WTC11 (cell line): Measurements from ENCODE around the gene HOXC5. TPM values are rescaled to one million over a fixed set of nuclear protein-coding genes. Genes with fewer than 3 reads are reported as not detected.

Experiments used
- ATAC-seq: fragments of 200-7000 bp; cut with Tn5 transposase; 2 replicates; pipeline ENCODE4 v1.10.0; 2021; ENCODE audit warnings: mild to moderate bottlenecking, moderate library complexity
- CTCF ChIA-PET: fragments of 300-600 bp; sonication (Branson Sonifier 250); formaldehyde crosslinking; loops from one replicate; lab custom pipeline; 2021; ENCODE audit warnings: antibody characterized with exemption; lab: Charles Lee
- POLR2A ChIA-PET: fragments of 350-600 bp; sonication (Branson Sonifier 250); formaldehyde crosslinking; loops from one replicate; lab custom pipeline; 2021; ENCODE audit warnings: antibody characterized with exemption; lab: Charles Lee
- DNase-seq: peaks from one replicate; pipeline ENCODE4 v3.0.0; 2021; ENCODE audit warnings: low spot score
- H3K27ac Mint-ChIP-seq: 2 replicates; pipeline ENCODE4 v1.8.0; 2021; ENCODE audit warnings: mixed read lengths
- H3K27me3 Mint-ChIP-seq: 2 replicates; pipeline ENCODE4 v1.8.0; 2021; ENCODE audit warnings: low read depth, mild to moderate bottlenecking, moderate library complexity, mixed read lengths
- H3K36me3 Mint-ChIP-seq: 2 replicates; pipeline ENCODE4 v1.8.0; 2021; ENCODE audit warnings: mixed read lengths
- H3K4me1 Mint-ChIP-seq: 2 replicates; pipeline ENCODE4 v1.8.0; 2022; ENCODE audit warnings: mixed read lengths
- H3K4me3 Mint-ChIP-seq: 2 replicates; pipeline ENCODE4 v1.8.0; 2021; ENCODE audit warnings: mild to moderate bottlenecking, moderate library complexity, mixed read lengths
- H3K9me3 Mint-ChIP-seq: 2 replicates; pipeline ENCODE4 v1.8.0; 2021; ENCODE audit warnings: mixed read lengths
- CTCF ChIP-seq: fragments of 200-600 bp; IDR thresholded peaks from 2 replicates; pipeline ENCODE4 v1.8.0; 2022; ENCODE audit warnings: antibody characterized with exemption
- ELF4 ChIP-seq: sonication (generic); formaldehyde crosslinking; IDR thresholded peaks from 2 replicates; pipeline ENCODE4 v1.8.1; 2022; ENCODE audit warnings: low read depth, mild to moderate bottlenecking, moderate library complexity, missing genetic modification reagents
- FOXK1 ChIP-seq: sonication (generic); formaldehyde crosslinking; IDR thresholded peaks from 2 replicates; pipeline ENCODE4 v1.8.0; 2022; ENCODE audit warnings: mild to moderate bottlenecking, moderate library complexity, missing genetic modification reagents
- GABPB1 ChIP-seq: sonication (generic); formaldehyde crosslinking; IDR thresholded peaks from 2 replicates; pipeline ENCODE4 v1.8.1; 2023; ENCODE audit warnings: mild to moderate bottlenecking, missing genetic modification reagents
- GRHL2 ChIP-seq: fragments of 250-450 bp; sonication (Bioruptor Pico); IDR thresholded peaks from 2 replicates; pipeline ENCODE4 v1.8.0; 2022; ENCODE audit warnings: mild to moderate bottlenecking, moderate library complexity; ENCODE audit not compliant: insufficient replicate concordance, severe bottlenecking
- IRF1 ChIP-seq: sonication (generic); formaldehyde crosslinking; IDR thresholded peaks from 2 replicates; pipeline ENCODE4 v1.8.0; 2023; ENCODE audit warnings: missing genetic modification reagents
- JAZF1 ChIP-seq: fragments of 250-450 bp; sonication (Bioruptor Pico); IDR thresholded peaks from 2 replicates; pipeline ENCODE4 v1.9.0; 2021; ENCODE audit warnings: moderate library complexity, mild to moderate bottlenecking, inconsistent platforms
- JUN ChIP-seq: sonication (generic); formaldehyde crosslinking; IDR thresholded peaks from 2 replicates; pipeline ENCODE4 v1.8.0; 2023; ENCODE audit warnings: mild to moderate bottlenecking, missing genetic modification reagents
- MXD4 ChIP-seq: fragments of 250-450 bp; sonication (Bioruptor Pico); IDR thresholded peaks from 2 replicates; pipeline ENCODE4 v1.8.0; 2021; ENCODE audit warnings: mild to moderate bottlenecking, moderate library complexity, borderline replicate concordance
- NFE2L1 ChIP-seq: sonication (generic); formaldehyde crosslinking; IDR thresholded peaks from 2 replicates; pipeline ENCODE4 v1.8.1; 2023; ENCODE audit warnings: missing genetic modification reagents
- NFYB ChIP-seq: sonication (generic); formaldehyde crosslinking; conservative IDR thresholded peaks from 2 replicates; pipeline ENCODE4 v1.8.0; 2022; ENCODE audit warnings: low read depth, missing genetic modification reagents
- PRRX2 ChIP-seq: fragments of 250-450 bp; sonication (Bioruptor Pico); IDR thresholded peaks from 2 replicates; pipeline ENCODE4 v1.8.0; 2021; ENCODE audit warnings: mild to moderate bottlenecking
- SMAD3 ChIP-seq: sonication (generic); formaldehyde crosslinking; IDR thresholded peaks from 2 replicates; pipeline ENCODE4 v1.8.0; 2022; ENCODE audit warnings: missing genetic modification reagents, mild to moderate bottlenecking, borderline replicate concordance
- TCF7 ChIP-seq: sonication (generic); formaldehyde crosslinking; IDR thresholded peaks from 2 replicates; pipeline ENCODE4 v1.8.0; 2022; ENCODE audit warnings: mild to moderate bottlenecking, low read depth, missing genetic modification reagents, moderate library complexity
- TEAD1 ChIP-seq: sonication (generic); formaldehyde crosslinking; IDR thresholded peaks from 2 replicates; pipeline ENCODE4 v1.8.0; 2022; ENCODE audit warnings: mild to moderate bottlenecking, missing genetic modification reagents
- ZNF219 ChIP-seq: sonication (generic); formaldehyde crosslinking; IDR thresholded peaks from 2 replicates; pipeline ENCODE4 v1.8.0; 2023; ENCODE audit warnings: missing genetic modification reagents, mild to moderate bottlenecking, borderline replicate concordance
- ZNF416 ChIP-seq: fragments of 250-450 bp; sonication (Bioruptor Pico); IDR thresholded peaks from 2 replicates; pipeline ENCODE4 v1.9.0; 2021; ENCODE audit warnings: mild to moderate bottlenecking, inconsistent platforms
- ZNF423 ChIP-seq: fragments of 250-450 bp; sonication (Bioruptor Pico); IDR thresholded peaks from 2 replicates; pipeline ENCODE4 v2.1.2; 2022; ENCODE audit warnings: mild to moderate bottlenecking, moderate library complexity
- ZNF425 ChIP-seq: fragments of 250-450 bp; sonication (Bioruptor Pico); conservative IDR thresholded peaks from 2 replicates; pipeline ENCODE4 v1.9.0; 2021; ENCODE audit warnings: mild to moderate bottlenecking
- total RNA-seq: library from RNA; stranded (reverse); gene quantifications from 3 replicates; pipeline ENCODE4 v1.2.3, GENCODE V29; 2021
- TF ChIP-seq, protein P1 (sequence below): sonication (generic); formaldehyde crosslinking; IDR thresholded peaks from 2 replicates; pipeline ENCODE4 v1.8.0; 2023; ENCODE audit warnings: missing genetic modification reagents, mild to moderate bottlenecking, borderline replicate concordance
- TF ChIP-seq, protein P2 (sequence below): sonication (generic); formaldehyde crosslinking; IDR thresholded peaks from 2 replicates; pipeline ENCODE4 v1.8.1; 2022; ENCODE audit warnings: mild to moderate bottlenecking, missing genetic modification reagents, moderate library complexity, borderline replicate concordance
- TF ChIP-seq, protein P3 (sequence below): sonication (generic); formaldehyde crosslinking; IDR thresholded peaks from 2 replicates; pipeline ENCODE4 v1.8.1; 2022; ENCODE audit warnings: low read depth, mild to moderate bottlenecking, moderate library complexity, missing genetic modification reagents, borderline replicate concordance

The HOXC5 gene
- total RNA-seq, 1 experiment from 2014 or later: not detected

GRCh38 chr12:54004841-54005530 is 27.9 kb upstream of the HOXC5 start:
- H3K27ac Mint-ChIP-seq: no peak overlapping the region
- ATAC-seq (peak; percentile 19), DNase-seq (peak; percentile 60)
- ChIA-PET POLR2A (no interaction called here), CTCF (interaction anchor here (0.7 to 10.8 kb wide), 18 partner anchors 9 to 303 kb away, joined by 3 to 107 read pairs (median 7); partner anchors contain the start of genes HOXC10, HOXC5 and SMUG1)
- peaks cover 17% of the 10 kb centered on the region for H3K4me1 Mint-ChIP-seq
- H3K36me3 Mint-ChIP-seq: no peaks in the 10 kb centered on the region; the same call in 1 of the 2 replicates
- no peaks in the 10 kb centered on the region for H3K9me3 Mint-ChIP-seq
- peak overlapping the region; percentile 28; the same call in 1 of the 2 replicates for H3K4me3 Mint-ChIP-seq
- TF ChIP-seq MXD4 (CRISPR knock-in tag) (no peak), GABPB1 (CRISPR knock-in tag) (no peak), GRHL2 (CRISPR knock-in tag) (no peak), ZNF416 (CRISPR knock-in tag) (no peak), PRRX2 (CRISPR knock-in tag) (no peak), NFE2L1 (CRISPR knock-in tag) (no peak), JAZF1 (CRISPR knock-in tag) (no peak), TCF7 (CRISPR knock-in tag) (no peak)
- peaks cover 100% of the 10 kb centered on the region for H3K27me3 Mint-ChIP-seq

DNA sequence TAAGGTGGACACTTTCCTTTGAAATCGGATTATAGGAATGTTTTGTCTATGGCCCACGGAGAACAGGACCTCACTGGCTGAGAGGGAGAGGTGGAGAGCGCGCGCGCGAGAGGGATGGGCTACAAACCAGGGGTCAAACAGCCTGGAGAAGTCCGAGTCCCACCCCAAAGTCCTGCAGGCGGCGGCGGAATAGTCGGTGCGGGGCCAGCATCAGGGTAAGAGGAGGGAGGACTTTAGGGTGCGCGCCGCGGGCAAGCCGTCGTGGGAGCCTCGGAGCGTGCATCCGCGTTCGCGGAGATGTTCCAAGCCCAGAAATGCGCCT is 27.4 kb upstream of the HOXC5 start:
- Mint-ChIP-seq H3K4me1 (peaks cover 17% of the 10 kb centered on the region), H3K27ac (no peak overlapping the region), H3K4me3 (peak overlapping the region; percentile 28), H3K27me3 (peaks cover 100% of the 10 kb centered on the region), H3K9me3 (no peaks in the 10 kb centered on the region), H3K36me3 (no peaks in the 10 kb centered on the region; the same call in 1 of the 2 replicates)
- CTCF ChIA-PET: interaction anchor here (0.6 to 10.8 kb wide), 37 partner anchors 9 to 374 kb away, joined by 3 to 107 read pairs (median 4); partner anchors contain the start of genes HOXC10, HOXC5, HOXC6 and SMUG1
- TF ChIP-seq ELF4 (CRISPR knock-in tag): no peak
- no peak for TF ChIP-seq SMAD3 (CRISPR knock-in tag)
- no peak for TF ChIP-seq IRF1 (CRISPR knock-in tag)
- TF ChIP-seq, protein P1, sequence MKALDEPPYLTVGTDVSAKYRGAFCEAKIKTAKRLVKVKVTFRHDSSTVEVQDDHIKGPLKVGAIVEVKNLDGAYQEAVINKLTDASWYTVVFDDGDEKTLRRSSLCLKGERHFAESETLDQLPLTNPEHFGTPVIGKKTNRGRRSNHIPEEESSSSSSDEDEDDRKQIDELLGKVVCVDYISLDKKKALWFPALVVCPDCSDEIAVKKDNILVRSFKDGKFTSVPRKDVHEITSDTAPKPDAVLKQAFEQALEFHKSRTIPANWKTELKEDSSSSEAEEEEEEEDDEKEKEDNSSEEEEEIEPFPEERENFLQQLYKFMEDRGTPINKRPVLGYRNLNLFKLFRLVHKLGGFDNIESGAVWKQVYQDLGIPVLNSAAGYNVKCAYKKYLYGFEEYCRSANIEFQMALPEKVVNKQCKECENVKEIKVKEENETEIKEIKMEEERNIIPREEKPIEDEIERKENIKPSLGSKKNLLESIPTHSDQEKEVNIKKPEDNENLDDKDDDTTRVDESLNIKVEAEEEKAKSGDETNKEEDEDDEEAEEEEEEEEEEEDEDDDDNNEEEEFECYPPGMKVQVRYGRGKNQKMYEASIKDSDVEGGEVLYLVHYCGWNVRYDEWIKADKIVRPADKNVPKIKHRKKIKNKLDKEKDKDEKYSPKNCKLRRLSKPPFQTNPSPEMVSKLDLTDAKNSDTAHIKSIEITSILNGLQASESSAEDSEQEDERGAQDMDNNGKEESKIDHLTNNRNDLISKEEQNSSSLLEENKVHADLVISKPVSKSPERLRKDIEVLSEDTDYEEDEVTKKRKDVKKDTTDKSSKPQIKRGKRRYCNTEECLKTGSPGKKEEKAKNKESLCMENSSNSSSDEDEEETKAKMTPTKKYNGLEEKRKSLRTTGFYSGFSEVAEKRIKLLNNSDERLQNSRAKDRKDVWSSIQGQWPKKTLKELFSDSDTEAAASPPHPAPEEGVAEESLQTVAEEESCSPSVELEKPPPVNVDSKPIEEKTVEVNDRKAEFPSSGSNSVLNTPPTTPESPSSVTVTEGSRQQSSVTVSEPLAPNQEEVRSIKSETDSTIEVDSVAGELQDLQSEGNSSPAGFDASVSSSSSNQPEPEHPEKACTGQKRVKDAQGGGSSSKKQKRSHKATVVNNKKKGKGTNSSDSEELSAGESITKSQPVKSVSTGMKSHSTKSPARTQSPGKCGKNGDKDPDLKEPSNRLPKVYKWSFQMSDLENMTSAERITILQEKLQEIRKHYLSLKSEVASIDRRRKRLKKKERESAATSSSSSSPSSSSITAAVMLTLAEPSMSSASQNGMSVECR: no peak
- no peak for TF ChIP-seq ZNF219 (CRISPR knock-in tag)
- TF ChIP-seq ZNF425: no peak
- no peak for TF ChIP-seq FOXK1
- no peak for TF ChIP-seq NFE2L1 (CRISPR knock-in tag)
- no peak for TF ChIP-seq JUN (CRISPR knock-in tag)
- TF ChIP-seq JAZF1 (CRISPR knock-in tag): no peak
- no peak for TF ChIP-seq NFYB (CRISPR knock-in tag)
- no peak for TF ChIP-seq PRRX2 (CRISPR knock-in tag)
- TF ChIP-seq TEAD1 (CRISPR knock-in tag): no peak
- TF ChIP-seq ZNF423: no peak
- TF ChIP-seq, protein P2, sequence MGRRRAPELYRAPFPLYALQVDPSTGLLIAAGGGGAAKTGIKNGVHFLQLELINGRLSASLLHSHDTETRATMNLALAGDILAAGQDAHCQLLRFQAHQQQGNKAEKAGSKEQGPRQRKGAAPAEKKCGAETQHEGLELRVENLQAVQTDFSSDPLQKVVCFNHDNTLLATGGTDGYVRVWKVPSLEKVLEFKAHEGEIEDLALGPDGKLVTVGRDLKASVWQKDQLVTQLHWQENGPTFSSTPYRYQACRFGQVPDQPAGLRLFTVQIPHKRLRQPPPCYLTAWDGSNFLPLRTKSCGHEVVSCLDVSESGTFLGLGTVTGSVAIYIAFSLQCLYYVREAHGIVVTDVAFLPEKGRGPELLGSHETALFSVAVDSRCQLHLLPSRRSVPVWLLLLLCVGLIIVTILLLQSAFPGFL (CRISPR knock-in tag): no peak
- TF ChIP-seq, protein P3, sequence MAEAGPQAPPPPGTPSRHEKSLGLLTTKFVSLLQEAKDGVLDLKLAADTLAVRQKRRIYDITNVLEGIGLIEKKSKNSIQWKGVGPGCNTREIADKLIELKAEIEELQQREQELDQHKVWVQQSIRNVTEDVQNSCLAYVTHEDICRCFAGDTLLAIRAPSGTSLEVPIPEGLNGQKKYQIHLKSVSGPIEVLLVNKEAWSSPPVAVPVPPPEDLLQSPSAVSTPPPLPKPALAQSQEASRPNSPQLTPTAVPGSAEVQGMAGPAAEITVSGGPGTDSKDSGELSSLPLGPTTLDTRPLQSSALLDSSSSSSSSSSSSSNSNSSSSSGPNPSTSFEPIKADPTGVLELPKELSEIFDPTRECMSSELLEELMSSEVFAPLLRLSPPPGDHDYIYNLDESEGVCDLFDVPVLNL (CRISPR knock-in tag): no peak
- no peak for TF ChIP-seq GRHL2 (CRISPR knock-in tag)
- TF ChIP-seq CTCF: no peak
- ATAC-seq (no peak), DNase-seq (no peak)
- POLR2A ChIA-PET: no interaction called here
